Fibroblast of mammary gland (primary cell): ENCODE measurements around the gene ZNF710.

Experiments used
- DNase-seq: peaks from one replicate; pipeline ENCODE4 v3.0.0-alpha.2; 2010; ENCODE audit warnings: low read depth
- H3K4me3 ChIP-seq: 2 replicates; pipeline ENCODE4 v1.5.1; 2011; ENCODE audit warnings: low read depth, mild to moderate bottlenecking, low read length, moderate library complexity; ENCODE audit not compliant: control insufficient read depth
- TF ChIP-seq, protein P1 (sequence below): conservative IDR thresholded peaks from 2 replicates; pipeline ENCODE4 v1.5.1; 2011; ENCODE audit warnings: low read depth, low read length, inconsistent platforms; ENCODE audit not compliant: control insufficient read depth, insufficient read depth

ZNF710 gene

DNA sequence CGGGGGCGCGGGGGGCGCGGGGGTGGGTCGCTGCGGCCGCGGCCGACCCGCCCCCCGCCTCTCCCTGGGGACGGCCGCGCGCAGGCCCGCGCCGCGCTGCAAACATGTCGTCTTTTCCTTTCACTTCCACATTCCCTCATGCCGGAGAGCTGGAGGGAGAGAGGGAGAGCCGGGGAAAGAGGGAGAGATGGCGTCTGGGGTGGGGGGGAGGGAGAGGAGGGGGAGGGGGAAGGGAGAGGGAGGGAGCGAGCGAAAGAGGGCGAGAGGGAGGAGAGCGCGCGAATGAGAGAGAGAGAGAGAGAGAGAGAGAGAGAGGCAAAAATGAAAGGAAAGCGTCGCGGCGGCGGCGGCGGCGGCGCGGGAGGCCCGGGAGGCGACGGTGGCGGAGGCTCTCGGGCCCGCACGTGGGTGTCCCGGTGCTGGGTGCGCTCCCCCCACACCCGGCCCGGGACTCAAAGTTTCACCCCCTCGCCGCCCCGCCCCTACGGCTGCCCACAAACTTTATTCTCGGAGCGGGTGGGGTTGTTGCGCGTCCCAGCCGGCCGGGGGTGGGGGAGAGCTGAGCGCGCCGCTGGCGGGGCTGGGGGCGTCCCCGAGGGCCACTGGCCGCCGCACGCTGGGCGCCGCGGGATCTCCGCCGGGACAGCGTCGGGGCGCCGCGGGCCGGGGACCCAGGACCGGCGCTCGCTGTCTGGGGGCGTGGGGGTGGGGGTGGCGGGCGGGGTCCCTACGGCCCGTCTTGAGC lies 731 bp downstream of the ZNF710 start:
- peak; percentile 55 for DNase-seq

DNA sequence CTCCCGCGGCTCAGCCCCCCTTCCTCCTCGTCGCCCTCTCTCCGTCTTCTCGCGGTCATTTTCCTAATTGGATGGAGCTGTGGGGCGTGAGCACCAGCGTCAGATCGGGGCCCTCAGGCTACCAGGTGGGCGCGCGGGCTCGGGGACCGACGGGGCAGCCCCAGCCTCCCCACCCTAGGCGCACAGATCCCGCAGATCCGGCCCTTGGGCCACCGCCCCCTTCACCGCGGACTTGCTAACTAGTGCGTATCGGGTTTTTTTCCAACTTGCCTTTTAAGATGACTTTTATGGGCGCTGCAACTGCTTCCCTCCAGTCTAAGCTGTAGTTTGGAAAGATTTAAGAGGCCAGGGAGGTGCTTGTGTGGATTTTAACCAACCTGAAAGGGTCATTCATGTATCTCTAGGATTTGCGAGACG lies 1.3 kb downstream of the ZNF710 start:
- peak; percentile 54 for DNase-seq
- H3K4me3 ChIP-seq = peak overlapping the region; percentile 71

More for the DNA sequence above, 731 bp downstream of the ZNF710 start:
- TF ChIP-seq, protein P1, sequence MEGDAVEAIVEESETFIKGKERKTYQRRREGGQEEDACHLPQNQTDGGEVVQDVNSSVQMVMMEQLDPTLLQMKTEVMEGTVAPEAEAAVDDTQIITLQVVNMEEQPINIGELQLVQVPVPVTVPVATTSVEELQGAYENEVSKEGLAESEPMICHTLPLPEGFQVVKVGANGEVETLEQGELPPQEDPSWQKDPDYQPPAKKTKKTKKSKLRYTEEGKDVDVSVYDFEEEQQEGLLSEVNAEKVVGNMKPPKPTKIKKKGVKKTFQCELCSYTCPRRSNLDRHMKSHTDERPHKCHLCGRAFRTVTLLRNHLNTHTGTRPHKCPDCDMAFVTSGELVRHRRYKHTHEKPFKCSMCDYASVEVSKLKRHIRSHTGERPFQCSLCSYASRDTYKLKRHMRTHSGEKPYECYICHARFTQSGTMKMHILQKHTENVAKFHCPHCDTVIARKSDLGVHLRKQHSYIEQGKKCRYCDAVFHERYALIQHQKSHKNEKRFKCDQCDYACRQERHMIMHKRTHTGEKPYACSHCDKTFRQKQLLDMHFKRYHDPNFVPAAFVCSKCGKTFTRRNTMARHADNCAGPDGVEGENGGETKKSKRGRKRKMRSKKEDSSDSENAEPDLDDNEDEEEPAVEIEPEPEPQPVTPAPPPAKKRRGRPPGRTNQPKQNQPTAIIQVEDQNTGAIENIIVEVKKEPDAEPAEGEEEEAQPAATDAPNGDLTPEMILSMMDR = no peak
- peak overlapping the region; percentile 71 for H3K4me3 ChIP-seq

DNA sequence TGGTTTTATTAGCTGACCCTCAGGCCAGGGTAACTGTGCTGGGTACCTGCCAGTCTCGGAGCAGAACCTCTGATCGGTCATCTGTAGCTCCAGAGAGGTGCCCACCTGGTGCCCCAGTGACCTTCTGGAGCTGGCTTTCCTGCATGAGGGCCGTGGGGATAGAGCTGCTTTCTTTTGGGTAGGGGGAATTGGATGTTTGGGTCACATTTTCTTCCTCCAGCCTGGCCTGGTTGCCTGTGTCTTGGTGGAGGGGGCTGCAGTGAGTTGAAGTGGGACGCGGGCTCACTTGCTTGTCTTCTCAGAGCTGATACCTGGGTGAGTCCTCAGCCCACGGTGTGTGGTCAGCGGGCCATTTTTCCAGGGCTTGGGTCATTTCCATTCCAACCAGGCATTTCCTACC lies 2.6 kb downstream of the ZNF710 start:
- H3K4me3 ChIP-seq = peak overlapping the region; percentile 9
- DNase-seq = no peak
- TF ChIP-seq, protein P1 = no peak

More for the DNA sequence above, 1.3 kb downstream of the ZNF710 start:
- TF ChIP-seq, protein P1 = no peak

DNA sequence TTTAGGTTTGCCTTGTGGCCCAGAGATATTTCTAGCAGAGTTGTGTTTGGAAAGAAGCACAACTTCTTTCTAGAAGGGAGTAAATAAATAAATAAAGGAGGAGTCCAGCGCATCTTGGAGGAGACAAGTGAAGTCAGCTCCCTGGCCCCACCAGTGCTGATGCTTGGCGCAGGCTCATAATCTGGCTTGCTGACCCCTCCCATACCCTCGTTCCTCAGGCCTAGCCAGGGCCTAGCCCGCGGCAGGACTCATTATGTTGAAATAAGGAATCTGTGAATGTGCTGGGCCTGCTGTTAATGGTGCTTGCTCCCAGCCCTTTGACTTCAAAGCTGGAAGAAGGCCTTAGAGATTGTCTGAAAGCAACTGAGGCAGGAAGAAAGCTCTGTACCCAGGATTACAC lies 3.1 kb downstream of the ZNF710 start:
- H3K4me3 ChIP-seq = no peak overlapping the region
- TF ChIP-seq, protein P1 = no peak

DNA sequence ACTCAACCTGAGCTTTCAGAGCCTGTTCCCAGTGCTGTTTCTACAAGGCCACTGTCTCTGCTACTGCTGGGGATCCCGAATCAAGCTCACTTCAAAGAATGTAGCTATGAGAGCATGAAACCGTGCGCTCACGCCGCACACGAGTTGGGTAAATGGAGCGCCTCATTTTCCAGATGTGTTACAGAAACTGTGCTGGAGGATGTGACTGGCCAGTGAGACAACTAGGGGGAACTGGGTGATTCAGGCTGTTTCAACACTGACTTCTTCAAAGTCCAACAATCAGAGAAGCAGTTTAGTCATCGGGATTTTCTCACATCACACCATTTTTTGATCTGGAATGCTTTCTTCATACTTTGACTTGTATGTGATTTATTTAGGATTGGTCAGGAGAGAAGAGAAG lies 3.5 kb downstream of the ZNF710 start:
- H3K4me3 ChIP-seq = peak overlapping the region; percentile 24
- DNase-seq = peak; percentile 99

More for the DNA sequence above, 3.1 kb downstream of the ZNF710 start:
- peak; percentile 53 for DNase-seq

DNA sequence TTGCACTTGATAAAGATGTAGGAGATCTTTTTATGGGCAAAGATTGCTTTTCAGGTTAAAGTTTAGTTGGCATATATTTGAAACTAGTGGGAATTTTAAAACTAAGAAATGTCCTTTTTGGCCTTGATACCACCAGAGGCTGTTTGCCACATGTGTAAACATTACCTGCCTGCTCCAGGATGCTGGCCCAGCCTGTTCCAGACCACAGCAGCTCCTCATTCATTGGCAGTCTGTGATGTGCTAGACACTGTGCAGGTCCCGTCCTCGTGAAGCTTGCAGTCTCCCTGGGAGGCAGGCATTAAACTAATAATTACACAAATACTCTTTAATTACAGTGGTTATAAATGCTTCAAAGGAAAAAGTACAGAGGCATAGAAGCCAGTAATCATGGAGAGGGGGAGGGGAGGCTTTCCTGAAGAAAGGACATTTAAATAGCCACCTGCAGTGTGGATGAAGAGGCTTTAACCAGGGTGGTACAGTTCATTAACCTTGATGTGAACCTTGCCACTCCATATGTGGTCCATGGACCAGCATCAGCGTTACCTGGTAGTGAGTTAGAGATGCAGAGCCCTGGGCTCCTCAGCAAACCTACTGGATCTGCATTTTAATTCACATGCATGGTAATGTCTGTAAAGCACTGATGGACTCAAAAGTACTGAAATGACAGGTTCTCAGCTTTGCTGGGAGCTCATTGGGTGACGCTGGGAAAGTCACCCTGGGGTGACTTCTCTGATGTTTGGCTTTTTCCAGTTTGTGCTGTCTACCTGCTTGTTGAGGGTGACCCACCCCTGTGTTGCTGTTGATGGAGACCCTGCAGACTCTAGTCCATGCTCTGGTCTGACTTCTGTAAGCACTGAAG lies 5.3 kb downstream of the ZNF710 start:
- TF ChIP-seq, protein P1 = no peak

More for the DNA sequence above, 3.5 kb downstream of the ZNF710 start:
- TF ChIP-seq, protein P1 = no peak

More for the DNA sequence above, 5.3 kb downstream of the ZNF710 start:
- no peak for DNase-seq
- no peak overlapping the region for H3K4me3 ChIP-seq
